K562 (cell line): ENCODE data around the gene ZNF24.

Source experiments
- ATF3 ChIP-seq, 2 experiments: fragments of 450-650 bp in 1 of 2; sonication (generic) in 1 of 2; formaldehyde crosslinking in 1 of 2; IDR thresholded peaks in 1 of 2; conservative IDR thresholded peaks in 1 of 2; 2 replicates each; pipeline versions ENCODE4 v1.6.1 to v1.8.1; 2016 to 2023; ENCODE audit warnings: mild to moderate bottlenecking in 2 of 2, moderate library complexity in 2 of 2, inconsistent platforms in 1 of 2, missing genetic modification reagents in 1 of 2
- MEF2D ChIP-seq: conservative IDR thresholded peaks from 2 replicates; pipeline ENCODE4 v1.6.1; 2016; ENCODE audit warnings: low read depth, missing genetic modification characterization, missing compliant biosample characterization
- NCOA6 ChIP-seq: fragments of 450-650 bp; IDR thresholded peaks from 2 replicates; pipeline ENCODE4 v1.6.1; 2017; ENCODE audit warnings: mild to moderate bottlenecking
- POLR2A ChIP-seq: fragments of 450-650 bp; conservative IDR thresholded peaks from 2 replicates; pipeline ENCODE4 v1.6.1; 2016
- RBM15 ChIP-seq: fragments of 200-400 bp; formaldehyde crosslinking; IDR thresholded peaks from 2 replicates; pipeline ENCODE4 v1.6.1; 2018; ENCODE audit warnings: mild to moderate bottlenecking, low read length, moderate library complexity; ENCODE audit not compliant: insufficient read depth
- SIX5 ChIP-seq, 2 experiments: IDR thresholded peaks; 2 replicates each; pipeline ENCODE4 v1.6.1; 2011; ENCODE audit warnings: low read length in 2 of 2, borderline replicate concordance in 1 of 2, low read depth in 1 of 2, mild to moderate bottlenecking in 1 of 2, moderate library complexity in 1 of 2; ENCODE audit not compliant: insufficient read depth in 1 of 2
- SMARCE1 ChIP-seq: fragments of 450-650 bp; IDR thresholded peaks from 2 replicates; pipeline ENCODE4 v1.7.1; 2016; ENCODE audit warnings: mild to moderate bottlenecking
- SPI1 ChIP-seq: IDR thresholded peaks from 2 replicates; pipeline ENCODE4 v1.6.1; 2011; ENCODE audit warnings: low read depth, low read length, control low read depth, borderline replicate concordance
- ZNF274 ChIP-seq: IDR thresholded peaks from 2 replicates; pipeline ENCODE4 v1.6.1; 2011; ENCODE audit warnings: low read depth, mild to moderate bottlenecking, low read length, moderate library complexity, borderline replicate concordance
- ZZZ3 ChIP-seq: fragments of 450-650 bp; IDR thresholded peaks from 2 replicates; pipeline ENCODE4 v1.6.1; 2016; ENCODE audit warnings: antibody characterized with exemption, mild to moderate bottlenecking, moderate library complexity
- TF ChIP-seq, protein P1 (sequence below): sonication (generic); formaldehyde crosslinking; IDR thresholded peaks from 2 replicates; pipeline ENCODE4 v1.8.0; 2023; ENCODE audit warnings: mild to moderate bottlenecking, missing genetic modification reagents
- TF ChIP-seq, protein P2 (sequence below), 3 experiments: IDR thresholded peaks in 2 of 3; conservative IDR thresholded peaks in 1 of 3; 2 replicates each; pipeline ENCODE4 v1.5.1; 2011 to 2012; ENCODE audit warnings: low read length in 3 of 3, mild to moderate bottlenecking in 3 of 3, control low read depth in 2 of 3, improper control_type of control experiment in 1 of 3, inconsistent platforms in 1 of 3, low read depth in 1 of 3, mixed read lengths in 1 of 3, moderate library complexity in 1 of 3; ENCODE audit not compliant: insufficient read depth in 2 of 3

GRCh38 chr18:35296060-35296459 is 48.2 kb downstream of the ZNF24 start:
- TF ChIP-seq SMARCE1, result no peak
- no peak for TF ChIP-seq POLR2A
- TF ChIP-seq ZNF274, result no peak
- TF ChIP-seq, protein P1, sequence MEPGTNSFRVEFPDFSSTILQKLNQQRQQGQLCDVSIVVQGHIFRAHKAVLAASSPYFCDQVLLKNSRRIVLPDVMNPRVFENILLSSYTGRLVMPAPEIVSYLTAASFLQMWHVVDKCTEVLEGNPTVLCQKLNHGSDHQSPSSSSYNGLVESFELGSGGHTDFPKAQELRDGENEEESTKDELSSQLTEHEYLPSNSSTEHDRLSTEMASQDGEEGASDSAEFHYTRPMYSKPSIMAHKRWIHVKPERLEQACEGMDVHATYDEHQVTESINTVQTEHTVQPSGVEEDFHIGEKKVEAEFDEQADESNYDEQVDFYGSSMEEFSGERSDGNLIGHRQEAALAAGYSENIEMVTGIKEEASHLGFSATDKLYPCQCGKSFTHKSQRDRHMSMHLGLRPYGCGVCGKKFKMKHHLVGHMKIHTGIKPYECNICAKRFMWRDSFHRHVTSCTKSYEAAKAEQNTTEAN (CRISPR knock-in tag), result no peak
- TF ChIP-seq NCOA6, result no peak
- TF ChIP-seq SIX5 (IDR thresholded peaks at IDR 0.05; ENCODE audit: borderline replicate concordance in 1 of 2, insufficient read depth in 1 of 2, low read depth in 1 of 2, low read length in 2 of 2), result no peak
- TF ChIP-seq, protein P2, sequence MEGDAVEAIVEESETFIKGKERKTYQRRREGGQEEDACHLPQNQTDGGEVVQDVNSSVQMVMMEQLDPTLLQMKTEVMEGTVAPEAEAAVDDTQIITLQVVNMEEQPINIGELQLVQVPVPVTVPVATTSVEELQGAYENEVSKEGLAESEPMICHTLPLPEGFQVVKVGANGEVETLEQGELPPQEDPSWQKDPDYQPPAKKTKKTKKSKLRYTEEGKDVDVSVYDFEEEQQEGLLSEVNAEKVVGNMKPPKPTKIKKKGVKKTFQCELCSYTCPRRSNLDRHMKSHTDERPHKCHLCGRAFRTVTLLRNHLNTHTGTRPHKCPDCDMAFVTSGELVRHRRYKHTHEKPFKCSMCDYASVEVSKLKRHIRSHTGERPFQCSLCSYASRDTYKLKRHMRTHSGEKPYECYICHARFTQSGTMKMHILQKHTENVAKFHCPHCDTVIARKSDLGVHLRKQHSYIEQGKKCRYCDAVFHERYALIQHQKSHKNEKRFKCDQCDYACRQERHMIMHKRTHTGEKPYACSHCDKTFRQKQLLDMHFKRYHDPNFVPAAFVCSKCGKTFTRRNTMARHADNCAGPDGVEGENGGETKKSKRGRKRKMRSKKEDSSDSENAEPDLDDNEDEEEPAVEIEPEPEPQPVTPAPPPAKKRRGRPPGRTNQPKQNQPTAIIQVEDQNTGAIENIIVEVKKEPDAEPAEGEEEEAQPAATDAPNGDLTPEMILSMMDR (IDR thresholded peaks at IDR 0.05 in 2 of 3, conservative IDR thresholded peaks at IDR 0.05 in 1 of 3; ENCODE audit: insufficient read depth in 2 of 3, low read depth in 1 of 3, low read length in 3 of 3), result no peak
- no peak for TF ChIP-seq SPI1
- no peak for TF ChIP-seq RBM15
- no peak for TF ChIP-seq MEF2D (tag)
- TF ChIP-seq ATF3 (IDR thresholded peaks at IDR 0.05), result no peak
- no peak for TF ChIP-seq ATF3 (CRISPR knock-in tag; conservative IDR thresholded peaks at IDR 0.05)
- TF ChIP-seq ZZZ3, result no peak
